ENCODE data around the gene MIS18BP1.
"Not testable (repeated sequence)": the region's sequence is repeated elsewhere in the genome, so short reads cannot be mapped to it uniquely, and the experiment has no call there.

GRCh38 chr14:45214341-45214740, 38.7 kb downstream of the MIS18BP1 start:
- TF ChIP-seq, protein P1, sequence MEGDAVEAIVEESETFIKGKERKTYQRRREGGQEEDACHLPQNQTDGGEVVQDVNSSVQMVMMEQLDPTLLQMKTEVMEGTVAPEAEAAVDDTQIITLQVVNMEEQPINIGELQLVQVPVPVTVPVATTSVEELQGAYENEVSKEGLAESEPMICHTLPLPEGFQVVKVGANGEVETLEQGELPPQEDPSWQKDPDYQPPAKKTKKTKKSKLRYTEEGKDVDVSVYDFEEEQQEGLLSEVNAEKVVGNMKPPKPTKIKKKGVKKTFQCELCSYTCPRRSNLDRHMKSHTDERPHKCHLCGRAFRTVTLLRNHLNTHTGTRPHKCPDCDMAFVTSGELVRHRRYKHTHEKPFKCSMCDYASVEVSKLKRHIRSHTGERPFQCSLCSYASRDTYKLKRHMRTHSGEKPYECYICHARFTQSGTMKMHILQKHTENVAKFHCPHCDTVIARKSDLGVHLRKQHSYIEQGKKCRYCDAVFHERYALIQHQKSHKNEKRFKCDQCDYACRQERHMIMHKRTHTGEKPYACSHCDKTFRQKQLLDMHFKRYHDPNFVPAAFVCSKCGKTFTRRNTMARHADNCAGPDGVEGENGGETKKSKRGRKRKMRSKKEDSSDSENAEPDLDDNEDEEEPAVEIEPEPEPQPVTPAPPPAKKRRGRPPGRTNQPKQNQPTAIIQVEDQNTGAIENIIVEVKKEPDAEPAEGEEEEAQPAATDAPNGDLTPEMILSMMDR (IDR thresholded peaks at IDR 0.05; ENCODE audit: low read depth, low read length, poor library complexity, severe bottlenecking), result not testable (repeated sequence)
- not testable (repeated sequence) for TF ChIP-seq EZH2phosphoT487 (IDR thresholded peaks at IDR 0.05; ENCODE audit: borderline replicate concordance, low read length)

Measured in DOHH2 (cell line).